Activated CD4-positive, CD25-positive, alpha-beta regulatory T cell treated with anti-CD3 and anti-CD28 coated beads, Interleukin-2, amount 50 U/mL, for 72 hours (primary cell): ENCODE data around the gene ABO.
"Not testable (repeated sequence)": the region's sequence is repeated elsewhere in the genome, so short reads cannot be mapped to it uniquely, and the experiment has no call there.

Experiments used
- DNase-seq: peaks from one replicate; pipeline ENCODE4 v3.0.0; 2021

The ABO gene

DNA sequence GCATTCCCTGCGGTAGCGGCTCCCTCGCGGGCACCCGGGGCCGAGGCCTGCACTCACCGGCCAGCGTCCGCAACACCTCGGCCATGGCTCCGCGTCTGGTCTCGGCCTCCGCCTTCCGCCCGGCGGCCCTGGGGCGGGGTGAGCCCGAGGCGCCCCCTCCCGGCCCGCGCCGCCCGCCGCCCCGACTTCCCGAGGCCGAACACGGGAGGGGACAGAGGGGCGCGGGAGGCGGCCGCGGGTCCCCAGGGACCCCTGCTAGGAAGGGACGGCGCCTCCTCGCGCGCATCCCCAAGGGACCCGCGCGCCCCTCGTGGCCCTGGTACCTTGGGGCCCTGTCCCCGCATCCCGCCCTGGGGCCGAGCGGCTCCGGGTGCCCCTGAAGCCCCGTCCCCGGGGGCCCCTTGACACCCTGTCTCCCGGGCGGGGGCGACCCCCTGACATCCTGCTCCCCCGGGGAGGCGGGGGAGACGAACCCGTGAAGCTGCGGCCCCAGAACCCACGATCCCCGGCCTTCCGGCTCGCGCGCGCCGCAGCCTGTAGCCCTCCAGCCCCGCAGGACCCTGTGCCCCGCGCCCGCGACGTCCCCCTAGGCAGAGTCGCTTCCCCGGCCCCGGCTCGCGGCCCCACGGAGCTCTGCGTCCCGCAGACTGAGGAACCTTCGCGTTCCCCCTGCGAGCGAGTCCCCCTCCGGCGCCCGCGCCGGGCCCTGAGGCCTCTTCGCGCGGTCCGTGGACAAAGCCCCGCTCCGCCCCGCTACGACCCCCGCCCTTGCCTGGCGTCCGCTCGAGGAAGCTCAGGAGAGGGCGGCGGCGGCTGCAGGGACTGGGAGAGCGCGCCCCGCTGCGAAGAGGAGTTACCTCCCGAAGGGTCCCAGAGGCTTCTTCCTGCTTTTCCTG, at the start of gene ABO:
Gene ABO, minus strand, starts transcription at position 97 of the 896 bp plus-strand sequence.
- no peak for DNase-seq

DNA sequence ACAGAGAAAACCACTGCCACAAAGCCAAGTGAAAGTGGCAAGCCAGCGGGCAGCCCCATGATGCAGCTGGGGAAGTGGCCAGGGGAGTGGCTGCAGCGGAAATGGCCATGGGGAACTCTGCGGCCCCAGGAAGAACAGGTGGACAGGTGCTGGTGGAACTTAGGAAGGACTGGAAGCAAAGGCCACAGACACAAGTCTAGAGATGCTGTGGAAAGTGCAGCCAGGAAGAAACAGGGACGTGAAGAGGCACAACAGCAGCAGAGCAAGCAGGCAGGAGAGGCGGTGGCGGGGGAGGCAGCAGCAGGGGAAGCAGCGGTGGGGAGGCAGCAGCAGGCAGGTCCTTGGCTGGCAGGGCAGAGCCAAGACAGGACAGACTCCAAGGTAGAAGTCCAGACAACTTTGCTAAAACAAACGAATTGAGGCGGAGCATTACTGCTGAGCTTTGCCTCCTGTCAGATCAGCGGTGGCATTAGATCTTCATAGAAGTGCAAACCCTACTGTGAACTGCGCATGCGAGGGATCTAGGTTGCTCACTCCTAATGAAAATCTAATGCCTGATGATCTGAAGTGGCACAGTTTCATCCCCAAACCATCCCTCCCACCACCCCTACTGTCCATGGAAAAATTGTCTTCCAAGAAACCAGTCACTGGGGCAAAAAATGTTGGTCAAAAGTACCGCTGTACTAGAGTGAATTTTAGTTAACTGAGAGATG, 49.1 kb upstream of the ABO start:
- DNase-seq = no peak

- DNase-seq = no peak
These were observed 48.2 kb upstream of the ABO start for GRCh38 chr9:133323211-133323610.

GRCh38 chr9:133322701-133323100, 47.7 kb upstream of the ABO start:
- no peak for DNase-seq

GRCh38 chr9:133321411-133321935, 46.5 kb upstream of the ABO start:
- no peak for DNase-seq

DNA sequence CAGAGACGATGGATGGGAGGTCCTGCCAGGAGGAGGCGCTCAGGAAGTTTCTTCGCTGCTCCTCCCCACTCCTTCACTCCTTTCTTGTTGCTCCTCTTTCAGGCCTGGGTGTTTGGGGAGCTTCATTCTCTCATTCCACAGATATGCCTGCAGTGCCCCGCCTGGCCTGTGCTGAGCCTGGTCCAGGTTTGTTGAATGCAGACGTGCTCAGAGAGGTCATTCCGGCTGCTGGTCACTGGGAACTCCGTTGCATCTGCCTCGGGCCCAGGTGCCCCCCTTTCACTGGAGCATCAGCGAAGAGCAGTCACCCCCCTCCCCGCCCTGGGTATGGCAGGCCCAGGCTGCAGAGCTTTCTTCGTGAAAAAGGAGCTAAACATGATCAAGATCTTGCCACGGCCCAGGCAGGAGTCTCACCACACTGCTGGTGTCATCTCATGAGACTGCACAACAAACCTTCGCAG, 45.5 kb upstream of the ABO start:
- no peak for DNase-seq

DNA sequence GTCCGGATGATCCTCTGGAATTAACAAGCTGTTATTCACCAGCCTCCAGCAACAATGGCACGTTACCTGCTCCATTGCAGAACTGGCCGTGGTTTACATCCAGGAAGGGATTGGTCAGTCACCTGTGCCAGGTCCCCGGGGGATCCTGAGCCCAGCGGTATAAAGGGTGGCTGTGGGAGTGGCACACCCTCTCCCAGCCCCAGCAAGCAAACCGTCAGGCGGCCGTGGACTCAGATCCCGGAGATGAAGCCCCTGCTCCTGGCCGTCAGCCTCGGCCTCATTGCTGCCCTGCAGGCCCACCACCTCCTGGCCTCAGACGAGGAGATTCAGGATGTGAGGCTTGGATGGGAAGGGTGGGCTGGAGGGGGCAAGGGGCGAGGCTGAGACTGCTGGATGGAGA, 42.5 kb upstream of the ABO start:
- DNase-seq = not testable (repeated sequence)

DNA sequence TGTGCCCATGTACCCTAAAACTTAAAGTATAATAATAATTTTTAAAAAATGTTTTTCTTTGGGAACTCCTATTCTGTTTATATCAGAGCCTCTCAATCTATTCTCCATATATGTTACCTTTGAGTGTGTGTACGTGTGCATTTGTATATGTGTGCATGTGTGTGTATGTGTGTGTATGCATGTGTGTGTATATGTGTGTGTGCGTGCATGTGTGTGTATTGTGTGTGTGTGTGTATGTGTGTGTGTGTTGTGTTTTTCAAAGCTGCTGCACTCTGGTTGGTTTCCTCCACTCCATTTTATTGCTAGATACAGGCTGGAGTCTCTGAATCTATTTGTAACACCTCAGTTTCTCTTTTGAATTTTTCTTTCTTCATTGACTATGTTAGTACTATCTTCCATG, 41.0 kb upstream of the ABO start:
- DNase-seq = no peak

GRCh38 chr9:133309608-133310007, 34.6 kb upstream of the ABO start:
- DNase-seq = no peak

GRCh38 chr9:133307301-133307700, 32.3 kb upstream of the ABO start:
- DNase-seq = no peak

- DNase-seq = no peak
These were observed 31.5 kb upstream of the ABO start for GRCh38 chr9:133306242-133307204.

DNA sequence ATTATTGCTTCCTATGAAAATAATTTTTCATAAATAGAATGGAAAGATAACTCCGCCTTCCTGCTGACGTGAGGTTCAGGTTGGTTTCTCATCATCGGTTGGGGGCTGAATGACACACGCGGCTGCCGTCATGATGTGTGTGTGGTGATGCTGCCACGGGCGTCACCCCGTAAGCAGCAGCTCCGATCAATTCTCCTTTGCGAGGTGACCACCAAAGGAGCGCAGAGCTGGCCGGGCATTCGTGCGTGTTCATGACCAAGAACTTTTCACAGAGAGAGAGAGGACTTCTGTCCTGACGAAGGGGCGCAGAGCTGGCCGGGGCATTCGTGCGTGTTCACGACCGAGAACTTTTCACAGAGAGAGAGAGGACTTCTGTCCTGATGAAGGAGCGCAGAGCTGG, 30.7 kb upstream of the ABO start:
- no peak for DNase-seq

GRCh38 chr9:133304477-133305377, 29.7 kb upstream of the ABO start:
- DNase-seq = no peak

DNA sequence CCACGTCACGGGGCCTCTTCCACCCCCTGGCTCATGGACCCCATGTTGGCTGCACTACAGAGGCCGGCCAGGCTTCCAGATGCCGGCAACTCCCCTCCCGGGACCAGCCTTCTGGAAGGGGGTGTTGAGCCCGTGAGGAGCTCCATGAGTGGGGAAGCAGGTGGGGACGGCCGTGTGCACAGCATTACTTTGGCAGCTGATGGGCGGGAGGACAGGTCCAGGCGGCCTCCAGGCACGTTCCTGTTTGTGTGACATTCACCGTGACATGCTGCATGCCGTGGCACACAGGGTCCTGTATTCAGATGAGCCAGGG, 29.1 kb upstream of the ABO start:
- DNase-seq = no peak

DNA sequence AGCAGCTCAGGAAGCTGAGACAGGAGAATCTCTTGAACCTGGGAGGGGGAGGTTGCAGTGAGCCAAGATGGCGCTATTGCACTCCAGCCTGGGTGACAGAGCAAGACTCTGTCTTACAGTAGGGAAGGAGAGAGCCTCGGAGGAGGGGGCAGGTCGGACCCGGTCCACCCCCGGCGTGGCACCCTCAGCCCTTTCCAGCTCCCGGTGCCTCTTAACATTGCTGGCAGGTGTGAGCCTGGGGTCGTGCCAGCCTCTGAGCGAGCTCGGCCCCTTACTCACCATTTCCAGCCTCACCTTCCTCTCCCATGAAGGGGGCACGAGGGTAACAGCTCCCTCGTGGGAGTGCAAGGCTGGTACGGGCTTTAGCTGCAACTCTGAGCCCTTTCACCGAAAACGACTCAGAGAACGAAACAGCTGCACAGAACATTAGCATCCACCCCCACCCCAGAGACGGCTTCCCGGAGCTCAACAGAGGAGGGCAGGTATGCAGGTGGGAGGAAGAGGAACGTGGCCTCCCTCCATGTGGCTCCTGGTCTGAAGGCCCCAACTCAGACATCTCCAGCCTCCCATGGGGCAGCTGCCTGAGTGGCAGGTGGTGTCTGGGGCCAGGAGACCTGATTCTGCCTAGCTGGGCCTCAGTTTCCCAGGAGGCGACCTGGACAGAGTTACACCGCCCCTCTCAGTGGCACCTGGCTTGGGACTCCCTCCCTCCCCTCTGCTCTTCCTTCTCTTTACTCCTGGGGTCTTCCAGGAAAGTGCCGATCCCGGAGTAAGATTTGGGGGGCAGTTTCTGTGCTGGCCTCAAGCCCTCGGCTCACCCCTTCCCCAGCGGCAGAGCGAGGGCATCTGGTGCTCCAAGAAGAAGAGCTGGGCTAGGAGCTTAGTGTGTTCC, 28.5 kb upstream of the ABO start:
- no peak for DNase-seq

GRCh38 chr9:133301253-133302230, 26.5 kb upstream of the ABO start:
- DNase-seq = no peak

DNA sequence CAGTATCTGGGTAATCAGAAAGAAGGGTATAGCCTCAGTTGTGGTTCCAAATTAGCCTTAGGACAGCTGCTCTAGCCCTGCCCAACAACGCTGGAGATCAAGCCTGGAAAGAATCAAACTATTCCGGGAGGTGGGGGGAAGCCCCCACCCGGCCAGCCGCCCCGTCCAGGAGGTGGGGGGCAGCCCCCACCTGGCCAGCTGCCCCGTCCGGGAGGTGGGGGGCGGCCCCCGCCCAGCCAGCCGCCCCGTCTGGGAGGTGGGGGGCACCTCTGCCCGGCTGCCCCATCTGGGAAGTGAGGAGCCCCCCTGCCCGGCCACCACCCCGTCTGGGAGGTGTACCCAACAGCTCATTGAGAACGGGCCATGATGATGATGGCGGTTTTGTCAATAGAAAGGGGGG, 25.0 kb upstream of the ABO start:
- DNase-seq = not testable (repeated sequence)

DNA sequence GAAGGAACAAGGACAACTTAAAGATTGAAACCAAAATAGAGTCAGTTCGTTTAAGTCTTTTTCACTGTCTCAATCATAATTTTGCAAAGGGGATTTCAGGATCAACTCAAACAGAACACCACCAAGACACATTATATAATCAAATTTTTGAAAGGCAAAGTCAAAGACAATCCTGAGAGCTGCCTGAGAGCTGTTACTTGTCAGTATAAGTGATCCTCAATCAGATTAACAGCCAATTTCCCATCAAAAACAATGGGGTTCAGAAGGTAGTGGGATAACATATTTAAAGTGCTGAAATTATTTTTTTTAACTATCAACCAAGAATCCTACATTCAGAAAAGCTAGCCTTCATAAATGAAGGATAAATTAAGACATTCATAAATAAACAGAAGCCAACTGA, 19.3 kb upstream of the ABO start:
- DNase-seq = no peak

- no peak for DNase-seq
These were observed 15.8 kb upstream of the ABO start for GRCh38 chr9:133290751-133291302.
